ENCODE data around the gene COX19. TPM values are rescaled to one million over a fixed set of nuclear protein-coding genes. Genes with fewer than 3 reads are reported as not detected.

The COX19 gene
- total RNA-seq, 1 experiment from 2014 or later = 11.6 TPM

DNA sequence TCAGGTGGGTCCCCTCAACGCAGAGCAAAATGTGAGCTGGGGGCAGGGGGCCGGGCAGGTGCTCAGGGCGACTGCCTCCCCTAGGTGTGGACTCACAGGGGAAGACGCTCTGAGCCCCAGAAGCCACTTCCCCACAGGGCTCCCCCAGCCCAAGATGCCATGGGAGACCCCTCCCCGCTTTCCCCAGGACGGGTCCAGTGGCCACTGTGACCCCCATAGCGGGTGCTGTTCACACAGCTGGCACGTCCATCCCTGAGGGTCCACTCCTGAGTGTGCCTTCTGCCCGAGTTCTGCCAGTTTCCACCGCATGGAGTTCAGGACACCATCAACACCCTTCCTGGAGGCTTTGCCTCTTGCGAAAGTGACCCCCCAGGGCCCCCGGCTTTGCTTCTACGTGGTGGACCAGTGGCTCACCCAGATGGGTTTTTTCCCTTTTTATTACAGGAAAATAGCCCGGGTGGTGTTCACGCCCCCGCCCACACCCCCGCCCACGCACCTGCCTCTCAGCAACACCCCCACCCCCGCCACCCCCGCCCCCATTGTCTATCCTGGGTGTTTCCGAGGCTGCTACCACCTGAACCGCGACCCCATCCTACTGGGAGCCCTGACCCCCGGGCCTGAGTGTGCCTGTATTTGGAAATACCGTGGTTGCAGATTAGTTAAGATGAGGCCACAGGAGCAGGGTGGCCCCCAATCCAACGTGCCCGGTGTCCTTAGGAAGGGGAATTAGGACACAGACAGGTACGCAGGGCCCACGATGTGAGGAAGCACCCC is 52.8 kb downstream of the COX19 start:
- H3K9me2 ChIP-seq (replicated peaks; ENCODE audit: low read length) = no peaks in the 10 kb centered on the region
- ATAC-seq = no peak
- H3K4me2 ChIP-seq (ENCODE audit: low read length) = peak overlapping the region; percentile 69
- peak overlapping the region; percentile 57; the same call in 1 of the 2 replicates for H3K9ac ChIP-seq (ENCODE audit: low read length)
- TF ChIP-seq EZH2 (IDR thresholded peaks at IDR 0.05; ENCODE audit: low read length, unreplicated experiment) (no peak), EZH2phosphoT487 (IDR thresholded peaks at IDR 0.05; ENCODE audit: borderline replicate concordance, low read length) (no peak)
- TF ChIP-seq, protein P1, sequence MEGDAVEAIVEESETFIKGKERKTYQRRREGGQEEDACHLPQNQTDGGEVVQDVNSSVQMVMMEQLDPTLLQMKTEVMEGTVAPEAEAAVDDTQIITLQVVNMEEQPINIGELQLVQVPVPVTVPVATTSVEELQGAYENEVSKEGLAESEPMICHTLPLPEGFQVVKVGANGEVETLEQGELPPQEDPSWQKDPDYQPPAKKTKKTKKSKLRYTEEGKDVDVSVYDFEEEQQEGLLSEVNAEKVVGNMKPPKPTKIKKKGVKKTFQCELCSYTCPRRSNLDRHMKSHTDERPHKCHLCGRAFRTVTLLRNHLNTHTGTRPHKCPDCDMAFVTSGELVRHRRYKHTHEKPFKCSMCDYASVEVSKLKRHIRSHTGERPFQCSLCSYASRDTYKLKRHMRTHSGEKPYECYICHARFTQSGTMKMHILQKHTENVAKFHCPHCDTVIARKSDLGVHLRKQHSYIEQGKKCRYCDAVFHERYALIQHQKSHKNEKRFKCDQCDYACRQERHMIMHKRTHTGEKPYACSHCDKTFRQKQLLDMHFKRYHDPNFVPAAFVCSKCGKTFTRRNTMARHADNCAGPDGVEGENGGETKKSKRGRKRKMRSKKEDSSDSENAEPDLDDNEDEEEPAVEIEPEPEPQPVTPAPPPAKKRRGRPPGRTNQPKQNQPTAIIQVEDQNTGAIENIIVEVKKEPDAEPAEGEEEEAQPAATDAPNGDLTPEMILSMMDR (conservative IDR thresholded peaks at IDR 0.05; ENCODE audit: low read depth, low read length) = no peak
- H2AFZ ChIP-seq (ENCODE audit: low read length) = peak overlapping the region; percentile 58
- ChIA-PET POLR2A (ENCODE audit: unreplicated experiment) (interaction anchor here (0.6 kb wide), 1 partner anchor 8 kb away, joined by 6 read pairs; no protein-coding TSS in a partner anchor), CTCF (interaction anchor here (1.0 kb wide), 1 partner anchor 9 kb away, joined by 3 read pairs; no protein-coding TSS in a partner anchor)
- H3F3A ChIP-seq (ENCODE audit: low read length, unreplicated experiment) = no peaks in the 10 kb centered on the region
- peak overlapping the region; percentile 66 for H3K27ac ChIP-seq (ENCODE audit: low read length)
- intact Hi-C loops (cut with micrococcal nuclease) = no loop called here
- DNase-seq = no peak
- H3K27me3 ChIP-seq (ENCODE audit: low read length) = no peaks in the 10 kb centered on the region
- H3K36me3 ChIP-seq (ENCODE audit: low read depth, low read length) = no peaks in the 10 kb centered on the region
- BruUV-seq (replicated peaks) = no TSS peak
- H3K79me2 ChIP-seq (ENCODE audit: low read length) = no peaks in the 10 kb centered on the region
- no peaks in the 10 kb centered on the region for H4K20me1 ChIP-seq (ENCODE audit: low read length)
- peaks cover 15% of the 10 kb centered on the region for H3K4me1 ChIP-seq (ENCODE audit: insufficient read depth, low read length)
- peak overlapping the region; percentile 23; the same call in 1 of the 2 replicates for H3K4me3 ChIP-seq (ENCODE audit: low read length)
- H3K9me3 ChIP-seq (ENCODE audit: low read length) = no peaks in the 10 kb centered on the region

DNA sequence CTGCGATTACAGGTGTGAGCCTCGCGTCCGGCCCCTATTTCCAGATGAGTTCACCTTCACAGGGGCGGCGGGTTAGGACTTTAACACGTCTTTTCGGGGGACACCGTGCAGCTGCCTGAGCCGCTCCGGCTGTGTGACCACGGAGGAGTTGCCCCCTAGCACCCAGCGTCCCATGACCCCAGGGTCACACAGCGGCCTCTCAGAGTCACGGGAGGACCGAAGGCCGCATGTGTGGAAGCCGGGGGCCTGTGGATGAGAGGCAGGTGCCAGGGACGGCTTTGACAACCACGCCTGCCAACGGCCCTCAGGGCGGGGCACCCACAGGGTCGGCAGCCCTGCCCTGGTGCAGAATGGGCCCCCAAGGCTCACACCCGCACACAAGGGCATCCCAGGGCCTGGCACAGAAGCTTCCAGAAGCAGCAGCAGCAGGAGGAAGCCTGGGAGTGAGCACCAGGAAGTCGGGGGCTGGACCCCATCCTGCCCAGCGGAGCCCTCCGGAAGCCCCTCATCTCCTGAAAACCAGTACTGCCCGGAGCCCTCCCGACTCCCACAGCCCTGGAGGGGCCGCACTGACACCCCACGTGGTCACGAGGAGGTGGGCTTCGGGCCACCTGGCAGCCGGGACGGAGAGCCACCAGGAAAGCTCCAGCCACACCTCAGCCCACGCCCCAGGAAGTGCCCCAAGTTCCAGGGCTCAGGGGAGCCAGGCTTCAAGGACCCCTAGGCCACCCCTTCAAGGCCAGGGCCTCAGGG is 53.6 kb downstream of the COX19 start:
- DNase-seq = no peak
- H3F3A ChIP-seq (ENCODE audit: low read length, unreplicated experiment) = no peaks in the 10 kb centered on the region
- ChIA-PET CTCF (no interaction called here), POLR2A (ENCODE audit: unreplicated experiment) (interaction anchor here (0.6 kb wide), 1 partner anchor 28 kb away, joined by 3 read pairs; no protein-coding TSS in a partner anchor)
- H3K4me3 ChIP-seq (ENCODE audit: low read length) = no peak overlapping the region
- no peaks in the 10 kb centered on the region for H4K20me1 ChIP-seq (ENCODE audit: low read length)
- no peaks in the 10 kb centered on the region for H3K9me3 ChIP-seq (ENCODE audit: low read length)
- H3K27ac ChIP-seq (ENCODE audit: low read length) = no peak overlapping the region
- BruUV-seq (replicated peaks) = no TSS peak
- intact Hi-C loops (cut with micrococcal nuclease) = no loop called here
- H3K79me2 ChIP-seq (ENCODE audit: low read length) = no peaks in the 10 kb centered on the region
- no peaks in the 10 kb centered on the region for H3K9me2 ChIP-seq (replicated peaks; ENCODE audit: low read length)
- H3K36me3 ChIP-seq (ENCODE audit: low read depth, low read length) = no peaks in the 10 kb centered on the region
- H3K9ac ChIP-seq (ENCODE audit: low read length) = no peak overlapping the region
- H2AFZ ChIP-seq (ENCODE audit: low read length) = no peak overlapping the region
- TF ChIP-seq EZH2 (IDR thresholded peaks at IDR 0.05; ENCODE audit: low read length, unreplicated experiment) (no peak), EZH2phosphoT487 (IDR thresholded peaks at IDR 0.05; ENCODE audit: borderline replicate concordance, low read length) (no peak)
- TF ChIP-seq, protein P1 (conservative IDR thresholded peaks at IDR 0.05; ENCODE audit: low read depth, low read length) = no peak
- no peak overlapping the region for H3K4me2 ChIP-seq (ENCODE audit: low read length)
- H3K27me3 ChIP-seq (ENCODE audit: low read length) = no peaks in the 10 kb centered on the region
- peaks cover 15% of the 10 kb centered on the region for H3K4me1 ChIP-seq (ENCODE audit: insufficient read depth, low read length)
- ATAC-seq = no peak

Measured in PC-3 (cell line).